ENCODE measurements around the gene COX6A2.
"Not testable (repeated sequence)": the region's sequence is repeated elsewhere in the genome, so short reads cannot be mapped to it uniquely, and the experiment has no call there.

The COX6A2 gene

GRCh38 chr16:31435341-31436220, 7.4 kb upstream of the COX6A2 start:
- no peak for DNase-seq

- no peak for DNase-seq
These were observed 2.4 kb upstream of the COX6A2 start for GRCh38 chr16:31430380-31431052.

- no peak for DNase-seq
These were observed 1.6 kb upstream of the COX6A2 start for GRCh38 chr16:31429796-31430195.

- no peak for DNase-seq
These were observed 1.2 kb upstream of the COX6A2 start for GRCh38 chr16:31429314-31429713.

GRCh38 chr16:31428638-31429247, 583 bp upstream of the COX6A2 start:
- DNase-seq, result no peak

- no peak for DNase-seq
These were observed 500 bp downstream of the COX6A2 start for GRCh38 chr16:31427441-31428278.

- DNase-seq, result no peak
These were observed 4.4 kb downstream of the COX6A2 start for GRCh38 chr16:31423801-31424200.

- DNase-seq, result no peak
These were observed 4.9 kb downstream of the COX6A2 start for GRCh38 chr16:31423241-31423640.

GRCh38 chr16:31421587-31421986, 6.6 kb downstream of the COX6A2 start:
- no peak for DNase-seq

GRCh38 chr16:31420037-31420436, 8.1 kb downstream of the COX6A2 start:
- no peak for DNase-seq

- DNase-seq, result no peak
These were observed 10.2 kb downstream of the COX6A2 start for GRCh38 chr16:31417916-31418315.

- not testable (repeated sequence) for DNase-seq
These were observed 11.1 kb downstream of the COX6A2 start for GRCh38 chr16:31417036-31417435.

- no peak for DNase-seq
These were observed 11.8 kb downstream of the COX6A2 start for GRCh38 chr16:31416371-31416770.

- DNase-seq, result no peak
These were observed 13.5 kb downstream of the COX6A2 start for GRCh38 chr16:31414706-31415105.

- DNase-seq, result no peak
These were observed 14.2 kb downstream of the COX6A2 start for GRCh38 chr16:31413943-31414342.

- DNase-seq, result no peak
These were observed 14.8 kb downstream of the COX6A2 start for GRCh38 chr16:31413381-31413780.

GRCh38 chr16:31412750-31413149, 15.4 kb downstream of the COX6A2 start:
- DNase-seq, result no peak

- no peak for DNase-seq
These were observed 16.9 kb downstream of the COX6A2 start for GRCh38 chr16:31411024-31411844.

- no peak for DNase-seq
These were observed 18.1 kb downstream of the COX6A2 start for GRCh38 chr16:31410082-31410481.

GRCh38 chr16:31409433-31409832, 18.7 kb downstream of the COX6A2 start:
- DNase-seq, result no peak

- no peak for DNase-seq
These were observed 20.8 kb downstream of the COX6A2 start for GRCh38 chr16:31407406-31407805.
